Limb (tissue), 2 donors: Measurements from ENCODE around the gene EMC10.
A peak's percentile ranks its signal among the peaks of the same experiment; 100 is the strongest.
"Not testable (repeated sequence)": the region's sequence is repeated elsewhere in the genome, so short reads cannot be mapped to it uniquely, and the experiment has no call there.

ENCODE experiments used
- DNase-seq, 2 donors: peaks; one replicate each; pipeline ENCODE4 v3.0.0-alpha.2; 2016; ENCODE audit errors: extremely low spot score in 2 of 2

Gene EMC10

GRCh38 chr19:50450369-50451222, 25.7 kb upstream of the EMC10 start:
- DNase-seq, result no peak

DNA sequence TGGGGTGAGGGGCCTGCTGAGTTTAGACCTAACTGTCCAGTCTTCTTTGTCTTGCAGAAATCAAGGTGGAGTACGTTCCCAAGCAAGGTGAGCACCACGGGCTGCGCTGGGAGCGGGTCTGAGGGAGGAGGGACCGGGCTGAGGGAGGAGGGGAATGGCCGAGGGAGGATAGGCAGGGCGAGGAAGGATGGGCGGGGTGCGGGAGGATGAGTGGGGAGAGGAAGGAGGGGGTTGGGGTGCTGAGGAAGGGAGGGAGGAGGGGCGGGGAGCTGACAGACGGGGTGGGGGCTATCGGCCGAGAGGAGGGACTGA, 25.1 kb upstream of the EMC10 start:
- DNase-seq, result no peak

DNA sequence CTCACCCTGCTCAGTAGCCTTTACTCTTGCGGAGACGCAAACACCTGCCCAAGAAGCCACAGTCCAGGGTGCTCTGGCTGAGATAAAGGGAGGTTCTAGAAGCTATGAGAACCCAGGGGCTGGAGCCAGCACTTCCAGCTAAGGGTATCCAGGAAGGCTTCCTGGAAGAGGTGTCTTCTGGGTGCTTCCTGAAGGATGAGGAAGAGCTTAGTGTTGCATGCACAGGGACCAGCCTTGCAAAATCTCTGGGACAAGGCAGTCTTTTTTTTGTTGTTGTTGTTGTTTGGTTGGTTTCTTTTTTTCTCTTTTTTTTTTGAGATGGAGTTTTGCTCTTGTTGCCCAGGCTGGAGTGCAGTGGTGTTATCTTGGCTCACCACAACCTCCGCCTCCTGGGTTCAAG, 23.1 kb upstream of the EMC10 start:
- no peak for DNase-seq

GRCh38 chr19:50455992-50456391, 20.3 kb upstream of the EMC10 start:
- no peak for DNase-seq

DNA sequence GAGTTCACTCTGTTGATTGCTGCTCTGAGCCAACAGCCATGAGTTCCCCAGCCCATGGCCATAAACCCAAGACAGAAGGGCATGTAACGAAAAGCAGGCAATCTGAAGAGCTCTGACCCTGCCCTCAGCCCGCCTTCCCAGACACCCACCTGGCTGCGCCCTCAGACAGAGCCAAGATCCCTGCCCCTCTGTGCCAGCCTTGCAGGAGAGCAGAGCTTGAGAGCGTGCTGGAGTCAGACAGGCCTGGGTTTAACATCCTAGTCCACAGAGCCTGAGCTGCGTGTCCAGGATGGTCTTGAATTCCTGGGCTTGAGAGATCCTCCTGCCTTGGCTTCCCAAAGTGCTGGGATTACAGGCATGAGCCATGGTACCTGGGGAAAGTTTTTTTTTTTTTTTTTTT, 19.0 kb upstream of the EMC10 start:
- DNase-seq, result no peak

DNA sequence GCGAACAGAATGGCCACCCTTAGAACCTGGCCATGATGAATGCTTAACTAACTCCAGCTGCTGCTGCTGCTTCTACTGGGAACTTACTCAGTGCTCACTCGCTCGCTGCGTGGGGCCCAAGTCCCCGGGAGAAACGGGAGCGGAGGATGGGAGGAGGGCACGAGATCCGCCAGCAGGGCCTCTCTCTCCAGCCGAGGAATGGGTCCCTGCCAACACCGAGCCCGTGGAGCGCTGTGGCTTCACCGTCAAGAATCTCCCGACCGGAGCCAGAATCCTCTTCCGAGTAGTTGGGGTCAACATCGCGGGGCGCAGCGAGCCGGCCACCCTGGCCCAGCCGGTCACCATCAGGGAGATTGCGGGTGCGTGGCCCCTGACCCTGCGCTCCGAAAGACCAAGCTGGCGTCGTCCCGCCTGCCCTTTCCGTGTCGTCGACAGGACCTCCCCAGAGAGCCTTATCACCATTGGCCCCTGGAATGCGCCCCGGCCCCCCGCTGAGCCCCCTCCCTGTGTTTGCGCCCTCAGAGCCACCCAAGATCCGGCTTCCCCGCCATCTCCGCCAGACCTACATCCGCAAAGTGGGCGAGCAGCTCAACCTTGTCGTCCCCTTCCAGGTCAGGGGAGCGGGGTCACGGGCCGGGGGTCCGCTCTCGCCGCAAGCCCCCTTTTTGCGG, 17.8 kb upstream of the EMC10 start:
- no peak for DNase-seq

DNA sequence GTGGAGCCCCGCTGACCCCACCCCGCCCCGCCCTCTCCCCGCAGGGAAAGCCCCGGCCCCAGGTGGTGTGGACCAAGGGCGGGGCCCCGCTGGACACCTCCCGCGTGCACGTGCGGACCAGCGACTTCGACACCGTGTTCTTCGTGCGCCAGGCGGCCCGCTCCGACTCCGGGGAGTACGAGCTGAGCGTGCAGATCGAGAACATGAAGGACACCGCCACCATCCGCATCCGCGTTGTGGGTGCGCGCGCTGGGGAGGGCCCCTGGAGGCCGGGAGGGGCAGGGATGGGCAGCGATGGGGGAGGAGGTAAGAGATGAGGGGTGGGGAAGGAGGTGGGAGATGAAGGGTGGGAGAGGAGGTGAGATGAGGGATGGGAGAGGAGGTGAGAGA, 17.2 kb upstream of the EMC10 start:
- no peak for DNase-seq

- DNase-seq, result no peak
Measured at GRCh38 chr19:50459638-50460037, 16.7 kb upstream of the EMC10 start.

DNA sequence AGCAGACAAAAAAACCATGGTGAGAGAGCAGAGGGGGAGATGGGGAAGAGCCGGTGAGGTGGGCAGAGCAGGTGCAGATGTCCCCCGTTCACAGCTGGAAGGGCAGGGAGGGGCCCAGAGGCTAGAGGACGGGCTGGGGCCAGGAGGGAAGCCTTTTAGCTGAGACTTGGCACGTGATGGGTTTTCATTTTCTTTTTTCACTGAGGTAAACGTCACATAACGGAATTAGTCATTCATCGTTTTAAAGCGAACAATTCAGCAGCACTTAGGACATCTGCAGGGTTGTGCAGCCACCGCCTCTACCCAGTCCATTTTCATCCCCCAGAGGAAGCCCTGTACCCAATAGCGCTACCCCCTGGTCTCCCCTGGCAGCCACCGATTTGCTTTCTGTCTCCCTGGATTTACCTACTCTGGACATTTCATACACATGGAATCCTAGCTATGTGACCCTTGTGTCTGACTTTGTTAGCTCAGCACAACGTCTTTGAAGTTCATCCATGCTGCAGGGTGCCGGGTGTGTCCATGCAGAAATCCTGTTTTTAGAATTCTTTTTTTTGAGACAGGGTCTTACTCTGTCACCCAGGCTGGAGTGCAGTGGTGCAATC, 16.0 kb upstream of the EMC10 start:
- no peak for DNase-seq

- DNase-seq, result peak in 1 of 2 donors; percentile 66
Measured at GRCh38 chr19:50461066-50461875, 15.0 kb upstream of the EMC10 start.

DNA sequence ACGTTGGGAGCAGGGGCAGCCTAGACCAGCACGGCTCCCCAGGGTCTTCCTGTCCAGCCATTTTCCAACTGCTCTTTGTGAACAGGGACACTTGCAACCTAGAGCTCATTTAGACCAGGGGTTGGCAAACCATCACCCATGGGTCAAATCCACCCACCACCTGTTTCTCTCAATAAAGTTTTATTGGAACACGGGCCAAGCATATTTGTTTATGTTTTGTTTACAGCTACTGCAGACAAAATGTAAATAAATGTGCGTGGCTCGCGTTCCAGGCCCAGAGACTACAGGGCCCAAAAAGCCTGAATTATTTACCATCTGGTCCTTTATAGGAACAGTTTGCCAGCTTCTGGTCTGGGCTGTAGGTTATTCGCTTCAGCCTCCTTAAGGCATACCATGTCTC, 13.3 kb upstream of the EMC10 start:
- DNase-seq, result no peak

DNA sequence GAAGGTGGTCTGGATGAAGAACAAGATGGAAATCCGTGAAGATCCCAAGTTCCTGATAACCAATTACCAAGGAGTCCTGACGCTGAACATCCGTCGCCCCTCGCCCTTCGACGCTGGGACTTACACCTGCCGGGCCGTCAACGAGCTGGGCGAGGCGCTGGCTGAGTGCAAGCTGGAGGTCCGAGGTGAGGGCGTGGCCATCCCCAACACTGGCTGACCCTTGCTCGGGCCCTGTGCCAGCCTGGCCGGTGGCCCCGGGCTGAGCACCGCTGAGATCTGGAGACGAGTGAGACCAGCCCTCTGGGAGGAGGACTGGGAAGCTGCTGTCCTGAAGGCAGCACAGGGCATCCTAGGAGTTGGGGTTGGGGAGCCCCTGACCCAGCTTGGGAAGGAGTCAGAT, 12.0 kb upstream of the EMC10 start:
- DNase-seq, result no peak

DNA sequence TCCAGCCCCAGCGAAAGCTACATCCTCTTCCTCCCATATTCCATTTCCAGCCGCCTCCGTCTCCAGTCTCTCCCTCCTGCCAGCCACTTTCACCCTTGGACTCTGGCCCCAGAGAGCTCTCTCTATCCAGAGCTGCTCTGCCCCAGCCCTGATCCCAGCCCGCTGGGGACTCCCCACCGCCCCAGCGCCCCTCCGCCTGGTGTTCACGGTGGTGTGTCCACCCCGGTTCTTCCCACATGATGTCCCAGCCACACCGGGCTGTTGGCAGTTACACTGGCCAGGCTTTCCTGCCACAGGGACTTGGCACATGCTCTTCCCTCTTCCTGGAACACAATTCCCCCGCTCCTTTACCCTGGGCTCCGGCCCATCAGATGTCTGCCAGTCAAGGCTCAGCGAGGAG, 11.3 kb upstream of the EMC10 start:
- no peak for DNase-seq

DNA sequence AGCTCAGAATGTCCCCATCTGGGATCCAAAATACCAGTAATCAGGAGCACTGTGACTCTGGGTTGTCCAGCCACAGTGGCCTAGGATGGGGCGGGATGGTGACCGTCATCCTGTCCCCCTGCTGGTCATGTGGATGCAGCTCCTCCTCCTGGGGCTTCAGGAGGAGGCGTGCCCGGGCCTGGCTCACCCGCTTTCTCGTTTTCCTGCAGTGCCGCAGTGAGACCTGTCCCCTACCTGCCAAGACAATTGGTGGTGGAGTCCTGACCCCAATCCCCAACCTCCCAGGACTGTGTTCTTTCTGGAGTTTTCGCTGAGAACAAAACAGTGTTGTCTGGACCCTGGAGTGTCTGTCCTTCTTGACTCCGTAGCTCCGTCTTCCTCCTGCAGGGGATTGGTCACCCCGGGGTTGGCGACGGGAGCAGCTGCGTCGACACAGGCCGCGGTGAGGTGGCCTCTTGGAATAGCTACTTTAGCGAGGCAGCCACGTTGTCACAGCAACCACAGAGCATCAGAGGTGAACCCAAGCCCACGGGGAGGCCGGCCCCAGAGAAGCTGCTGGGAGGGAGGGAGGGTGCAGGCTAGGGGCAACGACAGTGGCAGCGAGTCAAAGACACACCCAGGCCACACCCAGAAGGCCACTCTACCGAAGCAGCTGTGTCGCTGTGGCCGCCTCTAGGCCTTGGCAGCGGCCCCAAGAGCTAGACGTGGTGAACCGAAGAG, 10.2 kb upstream of the EMC10 start:
- DNase-seq, result no peak

DNA sequence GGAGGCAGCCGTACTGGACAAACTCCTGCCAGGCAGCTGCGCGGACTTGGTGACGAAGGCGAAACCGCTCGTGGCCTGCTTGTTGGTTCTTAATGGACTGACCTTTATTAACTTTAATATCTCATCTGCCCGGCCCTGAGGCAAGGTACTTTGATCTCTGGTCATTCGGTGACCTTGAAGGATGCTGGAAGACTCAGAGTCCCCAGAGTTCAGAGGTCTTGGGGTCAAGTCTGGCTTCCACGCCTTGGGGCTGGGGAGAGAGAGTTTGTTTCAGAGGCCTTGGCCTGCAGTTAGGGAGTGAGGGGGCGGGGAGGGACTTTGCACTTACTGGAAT, 9.6 kb upstream of the EMC10 start:
- no peak for DNase-seq

DNA sequence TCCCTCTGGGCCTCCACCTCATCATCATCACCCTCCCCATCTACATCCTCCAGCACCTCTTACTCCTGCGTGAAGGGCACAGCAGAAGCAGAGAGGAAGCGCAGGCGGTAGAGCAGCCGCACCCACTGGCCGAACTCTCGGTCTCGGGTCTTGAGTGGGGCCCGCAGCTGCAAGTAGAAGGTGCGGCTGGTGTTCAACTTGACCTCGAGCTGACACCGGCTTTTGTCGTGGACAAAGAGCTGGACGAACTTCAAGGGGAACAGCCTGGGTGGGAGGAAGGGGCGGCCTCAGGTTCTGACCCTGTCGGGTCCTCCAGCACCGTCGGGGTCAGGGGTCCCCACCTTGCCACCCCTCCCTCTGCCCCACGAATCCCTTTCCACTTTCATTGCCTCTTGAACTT, 8.7 kb upstream of the EMC10 start:
- DNase-seq, result no peak

DNA sequence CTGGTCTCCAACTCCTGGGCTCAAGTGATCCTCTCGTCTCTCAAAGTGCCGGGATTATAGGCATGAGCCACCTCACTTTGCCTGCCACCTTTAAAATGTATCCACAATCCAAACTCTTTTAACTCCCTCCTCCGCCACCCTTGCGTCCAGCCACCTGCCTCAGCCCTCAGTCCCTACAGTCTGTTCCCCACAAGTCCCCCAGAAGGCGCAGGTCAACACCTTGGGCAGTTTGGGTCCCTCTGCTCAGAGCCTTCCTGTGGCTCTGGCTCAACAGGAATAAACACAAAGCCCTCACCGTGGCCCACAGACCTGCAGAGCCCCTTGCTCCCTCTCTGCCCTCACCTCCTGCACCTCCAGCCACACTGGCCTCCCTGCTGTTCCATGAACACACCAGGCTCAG, 7.5 kb upstream of the EMC10 start:
- DNase-seq, result no peak

- DNase-seq, result not testable (repeated sequence)
Measured at GRCh38 chr19:50473336-50473735, 3.0 kb upstream of the EMC10 start.

- DNase-seq, result no peak
Measured at GRCh38 chr19:50475101-50475568, 1.2 kb upstream of the EMC10 start.

DNA sequence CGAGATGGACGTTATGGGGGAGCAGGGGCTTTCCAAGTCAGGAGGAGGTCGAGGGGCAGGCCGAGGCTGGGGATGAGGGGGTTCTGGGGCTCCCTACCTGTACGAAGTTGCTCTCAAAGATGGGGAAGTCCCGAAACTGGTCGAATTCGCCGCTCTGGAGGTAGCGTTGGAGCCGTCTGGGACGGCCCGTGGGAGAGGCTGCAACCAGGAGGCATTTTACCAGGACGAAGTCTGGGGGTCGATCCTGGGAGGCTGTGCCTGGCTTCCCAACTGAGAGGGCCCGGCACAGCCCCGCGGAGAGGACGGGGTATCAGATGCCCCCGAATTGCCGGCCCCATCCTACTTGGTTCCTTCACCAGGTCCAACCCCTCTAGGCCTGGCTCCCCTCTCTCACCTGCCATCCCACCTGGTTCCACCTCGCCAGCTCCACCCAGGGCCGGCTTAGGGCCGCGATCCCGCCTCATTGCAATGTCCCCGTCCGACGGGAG, 527 bp upstream of the EMC10 start:
- no peak for DNase-seq

GRCh38 chr19:50476907-50477238, 566 bp downstream of the EMC10 start:
- no peak for DNase-seq
